Stimulated activated CD8-positive, alpha-beta memory T cell treated with anti-CD3 and anti-CD28 coated beads, Interleukin-12 subunit alpha, Interleukin-12 subunit beta, amount 100 ng/mL, for 4 hours (primary cell): ENCODE data around the gene SHISAL2A.
"Not testable (repeated sequence)": the region's sequence is repeated elsewhere in the genome, so short reads cannot be mapped to it uniquely, and the experiment has no call there.

Experiments
- DNase-seq: peaks from one replicate; pipeline ENCODE4 v3.0.0-alpha.2; 2020; ENCODE audit warnings: low read depth

SHISAL2A gene

GRCh38 chr1:52684545-52684944 lies 51.6 kb downstream of the SHISAL2A start:
- DNase-seq, result no peak

GRCh38 chr1:52686261-52686751 lies 53.3 kb downstream of the SHISAL2A start:
- peak; percentile 42 for DNase-seq

GRCh38 chr1:52686830-52687229 lies 53.9 kb downstream of the SHISAL2A start:
- DNase-seq, result no peak

GRCh38 chr1:52691821-52692220 lies 58.9 kb downstream of the SHISAL2A start:
- no peak for DNase-seq

GRCh38 chr1:52692697-52693096 lies 59.7 kb downstream of the SHISAL2A start:
- DNase-seq, result no peak

GRCh38 chr1:52693351-52693750 lies 60.4 kb downstream of the SHISAL2A start:
- not testable (repeated sequence) for DNase-seq

GRCh38 chr1:52693843-52694242 lies 60.9 kb downstream of the SHISAL2A start:
- no peak for DNase-seq

- no peak for DNase-seq
Measured at GRCh38 chr1:52695627-52696026, 62.7 kb downstream of the SHISAL2A start.

GRCh38 chr1:52697795-52698674 lies 65.1 kb downstream of the SHISAL2A start, which contains the start of gene COA7:
Gene COA7, minus strand, starts transcription at chr1:52698347. Its CDS starts 21 bp downstream, at chr1:52698326.
- DNase-seq, result peak; percentile 46

GRCh38 chr1:52702886-52703787 lies 70.2 kb downstream of the SHISAL2A start:
- peak; percentile 59 for DNase-seq

- no peak for DNase-seq
Measured at GRCh38 chr1:52706136-52706670, 73.2 kb downstream of the SHISAL2A start.
